HG03280 (cell line): ENCODE measurements around the gene FGF8.

Source experiments
- ATAC-seq: cut with Tn5 transposase; IDR thresholded peaks from one replicate; pipeline ENCODE4 v1.9.1; 2021; ENCODE audit warnings: mild to moderate bottlenecking, moderate library complexity; ENCODE audit not compliant: unreplicated experiment

The FGF8 gene

GRCh38 chr10:101744267-101744666 is 31.6 kb downstream of the FGF8 start:
- no peak for ATAC-seq

GRCh38 chr10:101741938-101742337 is 34.0 kb downstream of the FGF8 start:
- ATAC-seq, result no peak

DNA sequence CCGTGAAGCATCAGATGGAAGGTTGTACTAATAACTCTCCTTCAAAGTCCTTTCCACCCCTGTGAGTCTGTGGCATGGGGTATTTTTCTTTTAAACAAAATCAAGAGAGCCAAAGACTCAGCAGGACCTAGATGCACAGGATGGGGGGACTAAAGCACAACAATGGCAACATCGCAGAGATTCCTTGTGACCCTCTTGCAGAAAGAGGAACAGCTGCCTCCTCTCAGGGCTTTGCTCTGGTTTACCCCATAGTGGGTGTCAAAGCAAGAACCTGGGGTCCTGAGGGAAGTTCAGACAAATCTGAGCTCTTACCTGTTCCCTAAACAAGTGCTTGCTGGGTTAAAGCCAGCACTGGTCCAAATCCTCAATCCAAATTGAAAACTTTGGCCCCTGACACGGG is 39.2 kb downstream of the FGF8 start:
- no peak for ATAC-seq

- no peak for ATAC-seq
Measured at GRCh38 chr10:101732096-101732495, 43.8 kb downstream of the FGF8 start.

DNA sequence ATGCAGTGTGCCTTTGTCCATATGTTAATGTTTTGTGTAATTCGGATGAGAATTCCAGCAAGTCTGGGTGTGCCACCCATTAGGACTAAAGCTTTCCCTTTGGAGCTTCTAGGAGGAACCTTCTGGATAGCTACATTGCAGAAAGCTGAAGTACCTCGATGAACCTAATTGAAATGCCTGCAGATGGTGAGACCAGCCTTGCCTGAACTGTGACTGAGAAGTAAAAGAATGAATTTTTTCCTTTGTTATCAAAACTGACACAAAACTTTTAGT is 49.9 kb downstream of the FGF8 start:
- no peak for ATAC-seq

DNA sequence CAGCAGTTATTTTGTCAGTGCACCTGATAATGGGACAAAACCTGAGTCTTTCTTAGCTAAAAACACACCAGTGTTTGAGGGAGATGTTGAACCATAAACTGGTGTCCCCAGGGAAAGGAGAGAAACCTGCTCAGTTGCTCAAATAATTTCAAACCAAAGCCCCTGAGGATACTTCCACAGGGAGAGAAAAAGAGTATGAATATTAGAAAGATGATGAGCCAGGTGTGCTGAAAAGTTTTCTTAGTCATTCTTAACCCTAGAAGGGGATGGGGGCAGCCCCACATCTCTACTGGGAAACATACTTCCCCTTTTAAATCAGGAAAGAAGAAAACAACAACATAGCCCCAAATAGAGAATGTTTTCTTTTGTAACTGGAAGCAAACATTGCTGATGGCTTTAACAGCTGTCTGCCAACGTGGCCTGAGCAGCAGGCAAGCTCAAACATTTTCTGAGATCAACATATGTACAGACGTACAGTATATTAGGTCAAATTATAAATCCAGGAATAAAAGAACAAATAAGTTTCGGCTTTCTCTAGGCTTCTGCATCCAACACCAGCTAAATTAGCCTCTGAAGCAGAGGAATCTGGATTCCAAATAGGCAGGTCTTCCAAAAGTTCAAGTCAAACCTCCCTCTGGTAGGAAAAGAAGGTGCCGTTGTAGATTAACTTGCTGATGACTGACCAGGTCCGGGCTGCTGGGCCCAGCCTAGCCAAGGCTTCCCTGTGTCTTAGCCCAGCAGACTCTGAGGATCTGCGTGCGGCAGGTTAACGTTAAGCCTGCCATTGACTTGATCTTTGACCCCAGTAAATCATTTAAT is 50.4 kb downstream of the FGF8 start:
- ATAC-seq, result no peak

DNA sequence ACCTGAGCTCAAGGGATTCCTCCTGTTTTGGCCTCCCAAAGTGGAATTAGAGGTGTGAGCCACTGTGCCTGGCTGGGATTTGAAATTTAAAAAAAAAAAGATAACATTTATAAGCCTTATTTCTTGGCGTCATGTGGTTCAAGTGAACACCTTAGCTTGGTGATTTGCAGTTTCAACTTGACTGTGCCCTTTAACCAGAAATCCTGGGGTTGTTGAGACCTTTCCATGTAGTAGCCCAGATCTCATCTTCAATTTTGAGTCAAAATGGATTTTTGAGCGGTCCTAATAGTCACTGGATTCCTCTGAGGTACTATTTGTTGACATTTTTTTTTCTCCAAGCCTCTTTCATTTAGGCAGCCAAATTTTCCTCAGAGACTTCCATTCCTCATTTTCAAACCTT is 51.5 kb downstream of the FGF8 start:
- no peak for ATAC-seq

- no peak for ATAC-seq
Measured at GRCh38 chr10:101723176-101723575, 52.7 kb downstream of the FGF8 start.

- ATAC-seq, result no peak
Measured at GRCh38 chr10:101721806-101722205, 54.1 kb downstream of the FGF8 start.

DNA sequence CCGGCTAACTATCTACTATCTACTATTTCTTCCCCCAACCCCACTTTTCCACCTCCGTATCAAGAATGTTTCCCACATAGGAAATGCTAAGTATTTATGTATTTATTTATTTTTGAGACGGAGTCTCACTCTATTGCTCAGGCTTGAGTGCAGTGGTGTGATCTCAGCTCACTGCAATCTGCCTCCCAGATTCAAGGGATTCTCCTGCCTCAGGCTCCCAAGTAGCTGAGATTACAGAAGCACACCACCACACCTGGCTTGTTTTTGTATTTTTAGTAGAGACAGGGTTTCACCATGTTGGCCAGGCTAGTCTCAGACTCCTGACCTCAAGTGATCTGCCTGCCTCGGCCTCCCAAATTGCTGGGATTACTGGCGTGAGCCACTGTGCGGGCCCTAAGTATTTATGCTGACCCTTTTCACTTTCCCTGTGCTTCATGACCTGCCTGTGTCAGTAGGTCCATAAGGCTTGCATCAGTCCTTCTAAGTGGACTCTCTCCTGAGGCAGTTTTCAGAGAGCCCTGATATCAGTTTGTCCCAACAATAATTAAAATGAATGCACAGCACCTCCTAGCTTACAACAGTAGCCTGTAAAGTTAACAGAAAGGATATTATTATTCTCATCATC is 55.2 kb downstream of the FGF8 start:
- no peak for ATAC-seq
